Caco-2 (cell line): Measurements from ENCODE around the gene GAREM2. TPM values are rescaled to one million over a fixed set of nuclear protein-coding genes. Genes with fewer than 3 reads are reported as not detected.

Source experiments
- BruUV-seq: library from RNA; stranded (reverse); fragments of 400-500 nt; replicated peaks from 2 replicates; lab custom pipeline; 2021; lab: Mats Ljungman, UMichigan
- CTCF ChIA-PET: fragments of 300-600 bp; sonication (Branson Sonifier 250); formaldehyde crosslinking; loops from one replicate; lab custom pipeline; 2022; ENCODE audit warnings: antibody characterized with exemption; lab: Charles Lee
- POLR2A ChIA-PET: fragments of 300-600 bp; sonication (Branson Sonifier 250); formaldehyde crosslinking; loops from one replicate; lab custom pipeline; 2022; ENCODE audit warnings: antibody characterized with exemption; lab: Charles Lee
- DNase-seq, 2 experiments: peaks; one replicate each; pipeline versions ENCODE4 v3.0.0 to v3.0.0-alpha.2; 2020 to 2022
- H3K27me3 ChIP-seq: replicated peaks from 2 replicates; pipeline ENCODE4 v1.6.0; 2011; ENCODE audit warnings: low read length; ENCODE audit not compliant: control insufficient read depth, insufficient read depth
- H3K36me3 ChIP-seq: 2 replicates; pipeline ENCODE4 v1.5.1; 2011; ENCODE audit warnings: low read length; ENCODE audit not compliant: control insufficient read depth, insufficient read depth
- H3K4me1 ChIP-seq: fragments of 250-450 bp; sonication (Bioruptor Pico); 2 replicates; pipeline ENCODE4 v1.5.1; 2020; ENCODE audit warnings: mild to moderate bottlenecking
- H3K4me3 ChIP-seq: 2 replicates; pipeline ENCODE4 v1.5.1; 2011; ENCODE audit warnings: low read depth, mild to moderate bottlenecking, control low read depth, low read length
- H3K9me3 ChIP-seq: fragments of 250-450 bp; sonication (Bioruptor Pico); 2 replicates; pipeline ENCODE4 v1.5.1; 2020; ENCODE audit warnings: mild to moderate bottlenecking, moderate library complexity
- H3K27ac Mint-ChIP-seq: one replicate; pipeline ENCODE4 v1.8.0; 2022; ENCODE audit warnings: mixed read lengths; ENCODE audit not compliant: unreplicated experiment
- H3K27me3 Mint-ChIP-seq: one replicate; pipeline ENCODE4 v1.8.0; 2022; ENCODE audit warnings: mixed read lengths; ENCODE audit not compliant: insufficient read depth, unreplicated experiment
- H3K36me3 Mint-ChIP-seq: one replicate; pipeline ENCODE4 v1.8.0; 2022; ENCODE audit warnings: mild to moderate bottlenecking, mixed read lengths; ENCODE audit not compliant: insufficient read depth, unreplicated experiment
- H3K4me1 Mint-ChIP-seq: one replicate; pipeline ENCODE4 v1.8.0; 2022; ENCODE audit warnings: low read depth, mixed read lengths; ENCODE audit not compliant: unreplicated experiment
- H3K4me3 Mint-ChIP-seq: one replicate; pipeline ENCODE4 v1.8.0; 2022; ENCODE audit warnings: mild to moderate bottlenecking, moderate library complexity, mixed read lengths; ENCODE audit not compliant: unreplicated experiment
- H3K9me3 Mint-ChIP-seq: one replicate; pipeline ENCODE4 v1.8.0; 2022; ENCODE audit warnings: mixed read lengths; ENCODE audit not compliant: unreplicated experiment
- CTCF ChIP-seq, 2 experiments: fragments of 200-600 bp in 1 of 2; IDR thresholded peaks; 1 replicate in 1 of 2; 2 replicates in 1 of 2; pipeline versions ENCODE4 v1.5.1 to v1.8.0; 2011 to 2022; ENCODE audit warnings: antibody characterized with exemption in 1 of 2, control low read depth in 1 of 2, inconsistent platforms in 1 of 2, low read depth in 1 of 2, low read length in 1 of 2, mild to moderate bottlenecking in 1 of 2, moderate library complexity in 1 of 2; ENCODE audit not compliant: insufficient read depth in 1 of 2, severe bottlenecking in 1 of 2, unreplicated experiment in 1 of 2
- intact Hi-C: fragments of 100-400 bp; cut with micrococcal nuclease; formaldehyde crosslinking; loops from one replicate; pipeline ENCODE4 v1.10.0; 2022; ENCODE audit not compliant: unreplicated experiment
- total RNA-seq: library from RNA; stranded (reverse); gene quantifications from 2 replicates; pipeline ENCODE4 v1.2.3, GENCODE V29; 2022

GAREM2 gene
- total RNA-seq, 1 experiment from 2014 or later, result 23.6 TPM

- H3K4me1 ChIP-seq, result no peaks in the 10 kb centered on the region
- intact Hi-C loops, result no loop called here
- Mint-ChIP-seq H3K27me3 (no peaks in the 10 kb centered on the region), H3K4me3 (no peak overlapping the region), H3K4me1 (no peaks in the 10 kb centered on the region), H3K27ac (no peak overlapping the region), H3K9me3 (no peaks in the 10 kb centered on the region), H3K36me3 (peaks cover 44% of the 10 kb centered on the region)
- CTCF ChIA-PET, result no interaction called here
- no peak overlapping the region for H3K4me3 ChIP-seq
- no peaks in the 10 kb centered on the region for H3K27me3 ChIP-seq
- peaks cover 3% of the 10 kb centered on the region for H3K36me3 ChIP-seq
- H3K9me3 ChIP-seq, result no peaks in the 10 kb centered on the region
- POLR2A ChIA-PET, result no interaction called here
- TF ChIP-seq CTCF (IDR thresholded peaks at IDR 0.05; ENCODE audit: insufficient read depth in 1 of 2, low read depth in 1 of 2, low read length in 1 of 2, severe bottlenecking in 1 of 2, unreplicated experiment in 1 of 2), result no peak
- no peak for DNase-seq
- no TSS peak for BruUV-seq
These were observed 31.0 kb downstream of the GAREM2 start for GRCh38 chr2:26203906-26204305.

- no peaks in the 10 kb centered on the region for H3K4me1 Mint-ChIP-seq
- H3K9me3 Mint-ChIP-seq, result no peaks in the 10 kb centered on the region
- CTCF ChIA-PET, result no interaction called here
These were observed 39.1 kb downstream of the GAREM2 start for GRCh38 chr2:26212011-26212410.

GRCh38 chr2:26214759-26215158 is 41.9 kb downstream of the GAREM2 start:
- Mint-ChIP-seq H3K27me3 (no peaks in the 10 kb centered on the region), H3K36me3 (peaks cover 55% of the 10 kb centered on the region), H3K9me3 (no peaks in the 10 kb centered on the region), H3K27ac (no peak overlapping the region), H3K4me1 (no peaks in the 10 kb centered on the region), H3K4me3 (no peak overlapping the region)
- Histone ChIP-seq H3K9me3 (no peaks in the 10 kb centered on the region), H3K4me3 (no peak overlapping the region), H3K27me3 (no peaks in the 10 kb centered on the region), H3K4me1 (no peaks in the 10 kb centered on the region), H3K36me3 (peaks cover 1% of the 10 kb centered on the region; the same call in 1 of the 2 replicates)
- ChIA-PET POLR2A (no interaction called here), CTCF (no interaction called here)
- no peak for TF ChIP-seq CTCF (IDR thresholded peaks at IDR 0.05; ENCODE audit: insufficient read depth in 1 of 2, low read depth in 1 of 2, low read length in 1 of 2, severe bottlenecking in 1 of 2, unreplicated experiment in 1 of 2)
- intact Hi-C loops, result no loop called here
- no peak for DNase-seq
- BruUV-seq, result no TSS peak

More at GRCh38 chr2:26212011-26212410, 39.1 kb downstream of the GAREM2 start:
- Histone ChIP-seq H3K9me3 (no peaks in the 10 kb centered on the region), H3K4me3 (no peak overlapping the region), H3K4me1 (no peaks in the 10 kb centered on the region), H3K36me3 (peaks cover 1% of the 10 kb centered on the region; the same call in 1 of the 2 replicates), H3K27me3 (no peaks in the 10 kb centered on the region)
- POLR2A ChIA-PET, result no interaction called here
- intact Hi-C loops, result no loop called here
- no peak for TF ChIP-seq CTCF (IDR thresholded peaks at IDR 0.05; ENCODE audit: insufficient read depth in 1 of 2, low read depth in 1 of 2, low read length in 1 of 2, severe bottlenecking in 1 of 2, unreplicated experiment in 1 of 2)
- BruUV-seq, result no TSS peak
- no peak overlapping the region for H3K4me3 Mint-ChIP-seq
- peaks cover 43% of the 10 kb centered on the region for H3K36me3 Mint-ChIP-seq
- DNase-seq, result no peak
- H3K27ac Mint-ChIP-seq, result no peak overlapping the region
- no peaks in the 10 kb centered on the region for H3K27me3 Mint-ChIP-seq
